Neural crest cell (in vitro differentiated cells): ENCODE results near the gene GAREM1. TPM values are rescaled to one million over a fixed set of nuclear protein-coding genes. Genes with fewer than 3 reads are reported as not detected.
"Not testable (repeated sequence)": the region's sequence is repeated elsewhere in the genome, so short reads cannot be mapped to it uniquely, and the experiment has no call there.

Source experiments
- DNase-seq: peaks from one replicate; pipeline ENCODE4 v3.0.0; 2021; ENCODE audit warnings: low read depth, mixed read lengths, low spot score
- H3K27ac Mint-ChIP-seq: one replicate; pipeline ENCODE4 v1.8.0; 2021; ENCODE audit warnings: mild to moderate bottlenecking, mixed read lengths; ENCODE audit not compliant: unreplicated experiment
- H3K27me3 Mint-ChIP-seq: 2 replicates; pipeline ENCODE4 v1.8.0; 2021; ENCODE audit warnings: low read depth, mild to moderate bottlenecking, mixed read lengths
- H3K36me3 Mint-ChIP-seq: 2 replicates; pipeline ENCODE4 v1.8.0; 2021; ENCODE audit warnings: low read depth, mild to moderate bottlenecking, mixed read lengths
- H3K4me1 Mint-ChIP-seq: 2 replicates; pipeline ENCODE4 v1.8.0; 2021; ENCODE audit warnings: mixed read lengths
- H3K4me3 Mint-ChIP-seq: one replicate; pipeline ENCODE4 v1.8.0; 2021; ENCODE audit warnings: mild to moderate bottlenecking, mixed read lengths
- H3K9me3 Mint-ChIP-seq: 2 replicates; pipeline ENCODE4 v1.8.0; 2021; ENCODE audit warnings: mixed read lengths
- CTCF ChIP-seq: fragments of 200-600 bp; sonication (generic); conservative IDR thresholded peaks from 2 replicates; pipeline ENCODE4 v1.5.0; 2021; ENCODE audit warnings: antibody characterized with exemption, mild to moderate bottlenecking
- total RNA-seq: library from RNA; stranded (reverse); gene quantifications from 2 replicates; pipeline ENCODE4 v1.2.1, GENCODE V29; 2021

Gene GAREM1
- total RNA-seq, 1 donor from 2014 or later = 11.0 TPM

GRCh38 chr18:32295604-32296003, 175.1 kb downstream of the GAREM1 start:
- no peak for TF ChIP-seq CTCF

GRCh38 chr18:32293107-32293506, 177.6 kb downstream of the GAREM1 start:
- Mint-ChIP-seq H3K9me3 (no peaks in the 10 kb centered on the region), H3K4me3 (no peak overlapping the region), H3K27me3 (no peaks in the 10 kb centered on the region), H3K36me3 (no peaks in the 10 kb centered on the region), H3K27ac (no peak overlapping the region), H3K4me1 (peaks cover 4% of the 10 kb centered on the region)
- TF ChIP-seq CTCF = no peak
- no peak for DNase-seq

More at GRCh38 chr18:32295604-32296003, 175.1 kb downstream of the GAREM1 start:
- Mint-ChIP-seq H3K27ac (no peak overlapping the region), H3K9me3 (no peaks in the 10 kb centered on the region), H3K4me3 (no peak overlapping the region), H3K4me1 (no peaks in the 10 kb centered on the region), H3K36me3 (no peaks in the 10 kb centered on the region), H3K27me3 (no peaks in the 10 kb centered on the region)
- DNase-seq = no peak

GRCh38 chr18:32291623-32292022, 179.1 kb downstream of the GAREM1 start:
- DNase-seq, H3K9me3 Mint-ChIP-seq, H3K27ac Mint-ChIP-seq, H3K4me1 Mint-ChIP-seq, H3K4me3 Mint-ChIP-seq, H3K27me3 Mint-ChIP-seq, H3K36me3 Mint-ChIP-seq: not testable (repeated sequence)

GRCh38 chr18:32290810-32291209, 179.9 kb downstream of the GAREM1 start:
- Mint-ChIP-seq H3K4me1 (peaks cover 4% of the 10 kb centered on the region), H3K36me3 (peaks cover 4% of the 10 kb centered on the region), H3K27ac (no peak overlapping the region), H3K9me3 (no peaks in the 10 kb centered on the region), H3K4me3 (no peak overlapping the region), H3K27me3 (no peaks in the 10 kb centered on the region)
- TF ChIP-seq CTCF = no peak
- no peak for DNase-seq

- Mint-ChIP-seq H3K27ac (no peak overlapping the region), H3K4me1 (peaks cover 4% of the 10 kb centered on the region), H3K27me3 (no peaks in the 10 kb centered on the region), H3K4me3 (no peak overlapping the region), H3K9me3 (no peaks in the 10 kb centered on the region), H3K36me3 (peaks cover 8% of the 10 kb centered on the region)
- peak; percentile 57 for DNase-seq
- TF ChIP-seq CTCF = peak; percentile 84
Measured at GRCh38 chr18:32289483-32290075, 181.1 kb downstream of the GAREM1 start.

- Mint-ChIP-seq H3K9me3 (no peaks in the 10 kb centered on the region), H3K36me3 (peaks cover 8% of the 10 kb centered on the region), H3K4me1 (peaks cover 4% of the 10 kb centered on the region), H3K27me3 (no peaks in the 10 kb centered on the region), H3K4me3 (no peak overlapping the region), H3K27ac (peak overlapping the region; percentile 50)
- no peak for TF ChIP-seq CTCF
- no peak for DNase-seq
Measured at GRCh38 chr18:32287873-32288272, 182.8 kb downstream of the GAREM1 start.
